IPS-20b (cell line): ENCODE measurements around the gene KLHDC8B.
"Not testable (repeated sequence)": the region's sequence is repeated elsewhere in the genome, so short reads cannot be mapped to it uniquely, and the experiment has no call there.

ENCODE experiments used
- H3K27ac ChIP-seq: one replicate; pipeline ENCODE4 v1.5.1; 2013; ENCODE audit warnings: low read length
- H3K27me3 ChIP-seq: 2 replicates; pipeline ENCODE4 v1.6.1; 2013; ENCODE audit warnings: mild to moderate bottlenecking, low read length, inconsistent platforms; ENCODE audit not compliant: insufficient read depth
- H3K36me3 ChIP-seq: 2 replicates; pipeline ENCODE4 v1.6.1; 2013; ENCODE audit warnings: low read depth, mild to moderate bottlenecking, inconsistent platforms, low read length, moderate library complexity; ENCODE audit not compliant: insufficient read depth
- H3K4me1 ChIP-seq: 2 replicates; pipeline ENCODE4 v1.6.1; 2013; ENCODE audit warnings: mild to moderate bottlenecking, control low read depth, inconsistent platforms, low read length, moderate library complexity; ENCODE audit not compliant: insufficient read depth
- H3K4me3 ChIP-seq: 2 replicates; pipeline ENCODE4 v1.5.1; 2013; ENCODE audit warnings: mild to moderate bottlenecking, low read length, inconsistent platforms
- H3K9ac ChIP-seq: 2 replicates; pipeline ENCODE4 v1.6.1; 2013; ENCODE audit warnings: low read depth, mild to moderate bottlenecking, inconsistent platforms, low read length, moderate library complexity
- H3K9me3 ChIP-seq: 2 replicates; pipeline ENCODE4 v1.6.1; 2013; ENCODE audit warnings: mild to moderate bottlenecking, low read depth, low read length, inconsistent platforms; ENCODE audit not compliant: insufficient read depth

KLHDC8B gene

GRCh38 chr3:49199239-49199899 lies 28.0 kb downstream of the KLHDC8B start:
- H3K36me3 ChIP-seq = no peaks in the 10 kb centered on the region
- H3K4me3 ChIP-seq = no peak overlapping the region
- H3K9ac ChIP-seq = no peak overlapping the region
- H3K27ac ChIP-seq = no peak overlapping the region
- H3K27me3 ChIP-seq = no peaks in the 10 kb centered on the region
- no peaks in the 10 kb centered on the region for H3K4me1 ChIP-seq
- no peaks in the 10 kb centered on the region for H3K9me3 ChIP-seq

- H3K9me3 ChIP-seq = no peaks in the 10 kb centered on the region
- no peaks in the 10 kb centered on the region for H3K4me1 ChIP-seq
- no peak overlapping the region for H3K4me3 ChIP-seq
- no peaks in the 10 kb centered on the region for H3K27me3 ChIP-seq
- H3K27ac ChIP-seq = no peak overlapping the region
- no peaks in the 10 kb centered on the region for H3K36me3 ChIP-seq
- H3K9ac ChIP-seq = no peak overlapping the region
Observed at GRCh38 chr3:49199900-49200281, 28.5 kb downstream of the KLHDC8B start.

DNA sequence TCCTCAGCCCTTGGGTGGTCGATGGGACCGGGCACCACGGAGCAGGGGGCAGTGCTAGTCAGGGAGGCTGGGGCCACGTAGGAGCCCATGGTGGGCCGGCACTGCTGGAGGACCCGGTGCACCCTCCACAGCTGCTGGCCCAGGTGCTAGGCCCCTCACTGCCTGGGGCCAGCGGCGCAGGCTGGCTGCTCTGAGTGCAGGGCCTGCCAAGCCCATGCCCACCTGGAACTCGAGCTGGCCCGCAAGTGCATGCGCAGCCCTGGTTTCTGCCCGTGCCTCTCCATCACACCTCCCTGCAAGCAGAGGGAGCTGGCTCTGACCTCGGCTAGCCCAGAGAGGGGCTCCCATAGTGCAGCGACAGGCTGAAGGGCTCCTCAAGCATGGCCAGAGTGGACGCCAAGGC lies 42.1 kb downstream of the KLHDC8B start:
- H3K4me3 ChIP-seq = no peak overlapping the region
- H3K27me3 ChIP-seq = no peaks in the 10 kb centered on the region
- H3K36me3 ChIP-seq = no peaks in the 10 kb centered on the region
- no peaks in the 10 kb centered on the region for H3K4me1 ChIP-seq
- no peak overlapping the region for H3K9ac ChIP-seq
- no peak overlapping the region for H3K27ac ChIP-seq
- peaks cover 17% of the 10 kb centered on the region for H3K9me3 ChIP-seq

GRCh38 chr3:49213998-49214397 lies 42.6 kb downstream of the KLHDC8B start:
- H3K27ac ChIP-seq = no peak overlapping the region
- no peaks in the 10 kb centered on the region for H3K27me3 ChIP-seq
- no peak overlapping the region for H3K9ac ChIP-seq
- H3K4me3 ChIP-seq = no peak overlapping the region
- no peaks in the 10 kb centered on the region for H3K4me1 ChIP-seq
- H3K36me3 ChIP-seq = no peaks in the 10 kb centered on the region
- H3K9me3 ChIP-seq = peaks cover 17% of the 10 kb centered on the region

GRCh38 chr3:49216687-49217086 lies 45.3 kb downstream of the KLHDC8B start:
- not testable (repeated sequence) for H3K4me3 ChIP-seq, H3K27me3 ChIP-seq, H3K4me1 ChIP-seq, H3K36me3 ChIP-seq, H3K9ac ChIP-seq, H3K27ac ChIP-seq
- H3K9me3 ChIP-seq = peaks cover 17% of the 10 kb centered on the region

- H3K27ac ChIP-seq, H3K27me3 ChIP-seq, H3K9ac ChIP-seq, H3K36me3 ChIP-seq, H3K4me1 ChIP-seq, H3K4me3 ChIP-seq: not testable (repeated sequence)
- H3K9me3 ChIP-seq = peaks cover 17% of the 10 kb centered on the region
Observed at GRCh38 chr3:49217108-49217507, 45.7 kb downstream of the KLHDC8B start.

- H3K4me1 ChIP-seq = no peaks in the 10 kb centered on the region
- no peak overlapping the region for H3K27ac ChIP-seq
- peaks cover 17% of the 10 kb centered on the region for H3K9me3 ChIP-seq
- no peak overlapping the region for H3K4me3 ChIP-seq
- H3K36me3 ChIP-seq = no peaks in the 10 kb centered on the region
- no peak overlapping the region for H3K9ac ChIP-seq
- no peaks in the 10 kb centered on the region for H3K27me3 ChIP-seq
Observed at GRCh38 chr3:49217688-49218470, 46.5 kb downstream of the KLHDC8B start.

- not testable (repeated sequence) for H3K36me3 ChIP-seq, H3K4me3 ChIP-seq, H3K9ac ChIP-seq, H3K27me3 ChIP-seq, H3K4me1 ChIP-seq, H3K27ac ChIP-seq
- peaks cover 17% of the 10 kb centered on the region for H3K9me3 ChIP-seq
Observed at GRCh38 chr3:49218471-49218989, 47.1 kb downstream of the KLHDC8B start.

DNA sequence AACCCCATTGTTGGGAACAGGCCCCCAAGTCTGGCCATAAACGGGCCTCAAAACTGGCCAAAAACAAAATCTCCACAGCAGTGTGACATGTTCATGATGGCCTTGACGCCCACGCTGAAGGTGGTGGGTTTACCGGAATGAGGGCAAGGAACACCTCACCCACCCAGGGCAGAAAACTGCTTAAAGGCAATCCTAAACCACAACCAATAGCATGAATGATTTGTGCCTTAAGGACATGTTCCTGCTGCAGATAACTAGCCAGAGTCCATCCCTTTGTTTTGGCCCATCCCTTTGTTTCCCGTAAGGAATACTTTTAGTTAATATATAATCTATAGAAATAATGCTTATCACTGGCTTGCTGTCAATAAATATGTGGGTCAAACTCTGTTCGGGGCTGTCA lies 47.7 kb downstream of the KLHDC8B start:
- H3K9me3 ChIP-seq = peaks cover 12% of the 10 kb centered on the region
- no peak overlapping the region for H3K9ac ChIP-seq
- no peaks in the 10 kb centered on the region for H3K27me3 ChIP-seq
- no peak overlapping the region for H3K27ac ChIP-seq
- H3K4me3 ChIP-seq = no peak overlapping the region
- no peaks in the 10 kb centered on the region for H3K4me1 ChIP-seq
- H3K36me3 ChIP-seq = no peaks in the 10 kb centered on the region

DNA sequence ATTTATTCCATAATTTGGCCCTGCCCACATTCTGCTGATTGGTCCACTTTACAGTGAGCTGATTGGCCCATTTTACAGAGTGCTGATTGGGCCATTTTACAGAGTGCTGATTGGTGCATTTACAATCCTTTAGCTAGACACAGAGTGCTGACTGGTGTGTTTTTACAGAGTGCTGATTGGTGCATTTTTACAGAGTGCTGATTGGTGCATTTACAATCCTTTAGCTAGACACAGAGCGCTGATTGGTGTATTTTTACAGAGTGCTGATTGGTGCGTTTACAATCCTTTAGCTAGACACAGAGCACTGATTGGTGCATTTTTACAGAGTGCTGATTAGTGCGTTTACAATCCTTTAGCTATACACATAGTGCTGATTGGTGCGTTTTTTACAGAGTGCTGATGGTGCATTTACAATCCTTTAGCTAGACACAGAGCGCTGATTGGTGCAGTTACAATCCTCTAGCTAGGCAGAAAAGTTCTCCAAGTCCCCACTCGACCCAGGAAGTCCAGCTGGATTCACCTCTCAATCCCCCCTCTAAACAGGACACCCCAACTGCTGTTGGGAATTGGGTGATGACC lies 49.7 kb downstream of the KLHDC8B start:
- not testable (repeated sequence) for H3K36me3 ChIP-seq, H3K27me3 ChIP-seq, H3K9ac ChIP-seq, H3K27ac ChIP-seq, H3K4me3 ChIP-seq, H3K4me1 ChIP-seq, H3K9me3 ChIP-seq

DNA sequence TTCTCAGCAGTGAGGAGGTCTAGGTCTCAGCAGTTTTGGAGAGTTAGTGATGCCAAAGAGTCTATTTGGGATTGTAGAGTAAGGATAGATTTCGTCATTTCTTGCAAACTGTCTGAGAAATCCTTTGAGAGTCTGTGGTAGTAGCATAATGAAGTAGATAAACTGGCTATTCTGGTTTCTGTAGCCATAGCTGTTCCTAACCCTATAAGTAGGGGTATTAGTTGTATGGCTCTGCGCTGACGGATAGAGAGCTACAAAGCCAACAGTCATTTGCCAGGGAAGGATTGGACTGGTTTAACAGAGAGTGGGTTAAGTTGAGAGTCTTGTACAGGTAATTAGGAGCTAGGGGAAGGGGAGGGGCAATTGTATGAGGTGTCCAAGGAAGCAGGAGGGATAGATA lies 50.6 kb downstream of the KLHDC8B start:
- H3K36me3 ChIP-seq = no peaks in the 10 kb centered on the region
- H3K27ac ChIP-seq = no peak overlapping the region
- H3K9me3 ChIP-seq = peaks cover 7% of the 10 kb centered on the region
- no peaks in the 10 kb centered on the region for H3K27me3 ChIP-seq
- H3K4me3 ChIP-seq = no peak overlapping the region
- H3K4me1 ChIP-seq = no peaks in the 10 kb centered on the region
- H3K9ac ChIP-seq = no peak overlapping the region
